GM18511 (cell line): Measurements from ENCODE around the gene PER2.

Experiments used
- ATAC-seq: cut with Tn5 transposase; IDR thresholded peaks from one replicate; pipeline ENCODE4 v1.9.1; 2021; ENCODE audit warnings: mild to moderate bottlenecking, moderate library complexity; ENCODE audit not compliant: unreplicated experiment

The PER2 gene

DNA sequence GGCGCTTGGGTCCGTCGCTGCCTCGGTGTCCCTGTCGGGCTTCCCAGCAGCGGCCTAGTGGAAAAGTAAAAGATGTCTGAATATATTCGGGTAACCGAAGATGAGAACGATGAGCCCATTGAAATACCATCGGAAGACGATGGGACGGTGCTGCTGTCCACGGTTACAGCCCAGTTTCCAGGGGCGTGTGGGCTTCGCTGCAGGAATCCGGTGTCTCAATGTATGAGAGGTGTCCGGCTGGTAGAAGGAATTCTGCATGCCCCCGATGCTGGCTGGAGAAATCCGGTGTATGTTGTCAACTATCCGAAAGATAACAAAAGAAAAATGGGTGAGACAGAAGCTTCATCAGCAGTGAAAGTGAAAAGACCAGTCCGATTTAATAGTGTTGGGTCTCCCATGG is 56.6 kb downstream of the PER2 start:
- no peak for ATAC-seq

DNA sequence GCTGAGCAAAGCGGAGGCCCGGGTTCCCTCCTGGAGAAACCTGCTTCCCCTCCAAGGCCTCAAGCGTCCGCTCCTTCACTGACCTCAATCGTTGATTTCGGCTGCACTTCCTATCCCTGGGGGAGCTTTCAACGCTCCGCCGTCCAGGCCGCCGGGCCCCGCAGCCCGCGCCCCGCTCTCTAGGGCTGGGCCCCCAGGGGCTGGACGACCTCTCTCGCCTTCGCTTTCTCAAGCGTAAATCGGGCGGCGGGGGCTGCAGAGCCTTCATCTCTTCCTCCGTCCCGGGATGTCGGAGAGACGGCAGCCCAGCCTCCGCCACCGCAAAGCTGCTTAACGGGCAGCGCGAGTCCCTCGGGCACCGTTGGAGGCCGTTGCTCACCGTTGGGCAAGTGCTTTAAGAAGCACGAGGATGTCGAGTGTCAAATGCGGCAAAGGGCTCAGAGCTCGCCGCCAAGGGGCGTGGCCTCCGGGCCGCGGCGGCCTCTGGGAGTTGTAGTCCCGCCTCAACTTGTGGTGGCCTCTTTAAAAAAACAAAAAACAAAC is 57.1 kb downstream of the PER2 start:
- ATAC-seq: peak; percentile 60

DNA sequence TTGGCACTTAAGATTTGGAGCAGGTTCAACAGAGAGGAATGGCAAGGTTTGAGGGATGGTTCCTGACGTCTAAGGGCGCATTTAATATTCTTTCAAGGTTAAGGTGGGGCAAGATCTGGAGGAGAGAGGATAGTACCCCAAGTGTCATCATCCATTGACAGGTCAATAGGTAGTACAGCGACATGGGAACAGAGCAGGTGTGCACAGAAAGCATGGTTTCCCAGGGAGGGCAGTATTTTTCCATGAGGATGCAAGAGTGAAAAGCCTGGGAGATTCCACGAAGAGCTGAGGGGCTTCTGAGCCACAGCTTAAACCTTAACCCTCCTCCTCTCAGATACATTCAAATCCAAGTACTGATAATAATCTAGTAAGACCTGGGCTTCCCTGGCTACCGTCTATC is 57.7 kb downstream of the PER2 start:
- ATAC-seq: no peak

DNA sequence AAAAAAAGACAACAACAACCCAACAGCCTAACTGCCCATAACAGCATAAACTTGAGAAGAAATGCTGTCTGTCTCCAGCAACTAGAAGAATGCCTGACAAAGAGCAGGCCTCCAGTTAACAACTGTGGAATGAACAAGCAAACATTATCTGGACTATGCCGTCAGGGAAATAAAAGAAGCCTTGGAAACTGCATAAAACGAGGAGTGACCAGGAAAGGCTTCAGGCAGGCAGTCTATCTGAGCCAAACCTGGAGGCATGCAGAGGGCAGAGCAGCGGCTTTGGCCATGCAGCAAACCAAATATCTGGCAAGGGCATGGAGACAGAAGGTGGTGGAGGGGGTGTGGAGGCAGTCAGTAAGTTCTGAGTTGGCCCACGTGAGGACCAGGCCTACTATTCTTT is 59.7 kb downstream of the PER2 start:
- no peak for ATAC-seq

GRCh38 chr2:238227587-238228032 is 60.8 kb downstream of the PER2 start:
- ATAC-seq: no peak

- no peak for ATAC-seq
Measured at GRCh38 chr2:238226698-238227586, 61.5 kb downstream of the PER2 start.

DNA sequence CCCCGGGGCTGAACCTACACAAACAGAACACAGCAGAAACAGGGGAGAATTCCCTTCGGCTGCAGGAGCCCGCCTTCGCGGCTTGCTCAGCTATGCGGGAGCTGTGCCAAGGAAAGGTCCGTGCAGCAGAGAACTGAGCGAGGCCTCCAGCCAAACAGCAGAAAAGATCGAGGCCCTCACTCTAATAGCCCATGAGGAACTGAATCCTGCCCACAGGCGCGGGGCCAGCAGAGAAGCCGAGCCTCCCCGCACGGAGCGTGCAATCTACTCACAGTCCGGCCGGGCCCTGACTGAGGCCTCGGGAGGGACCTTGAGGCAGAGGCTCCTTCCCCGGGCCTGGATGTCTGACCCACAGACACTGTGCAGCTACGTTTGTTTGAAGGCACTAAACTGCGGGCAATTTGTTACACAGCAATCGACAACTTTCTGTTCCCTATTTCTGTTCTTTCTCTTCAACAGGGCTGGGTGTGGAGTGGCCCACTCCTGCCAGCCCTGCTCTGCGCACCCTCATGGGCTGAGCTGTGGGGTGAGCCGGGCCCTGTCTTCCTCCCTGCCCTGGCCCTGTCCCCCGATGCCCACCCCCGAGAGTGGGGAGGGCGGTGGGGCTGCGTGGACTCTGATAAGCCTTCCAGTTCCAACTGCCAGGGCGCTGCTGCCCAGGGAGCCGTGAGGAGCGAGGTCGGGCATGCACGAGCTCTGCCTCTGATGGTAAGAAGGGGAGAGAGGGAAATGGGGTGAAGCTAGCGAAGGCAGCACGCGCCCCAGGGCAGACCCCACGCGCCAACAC is 62.3 kb downstream of the PER2 start:
- ATAC-seq: no peak

DNA sequence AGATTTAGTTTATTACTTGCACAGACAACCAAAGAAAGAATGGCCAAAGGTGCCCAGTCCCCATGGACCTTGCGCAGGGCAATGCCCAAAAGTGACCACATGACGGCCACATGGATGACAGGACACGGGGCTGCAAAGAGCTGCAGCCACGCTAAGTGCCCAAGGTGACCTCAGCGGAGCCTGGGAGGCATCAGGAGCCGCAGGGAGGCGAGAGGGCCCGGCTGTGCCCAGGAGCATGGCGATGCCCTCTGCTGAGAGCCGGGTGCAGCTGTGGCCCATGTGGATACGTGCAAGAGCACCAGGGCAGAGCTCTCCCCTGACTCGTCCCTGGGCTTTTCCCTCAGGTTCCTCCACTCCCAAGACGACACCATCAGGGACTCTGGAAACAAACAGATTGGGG is 63.3 kb downstream of the PER2 start:
- ATAC-seq: no peak

GRCh38 chr2:238224356-238225035 is 63.9 kb downstream of the PER2 start:
- no peak for ATAC-seq

DNA sequence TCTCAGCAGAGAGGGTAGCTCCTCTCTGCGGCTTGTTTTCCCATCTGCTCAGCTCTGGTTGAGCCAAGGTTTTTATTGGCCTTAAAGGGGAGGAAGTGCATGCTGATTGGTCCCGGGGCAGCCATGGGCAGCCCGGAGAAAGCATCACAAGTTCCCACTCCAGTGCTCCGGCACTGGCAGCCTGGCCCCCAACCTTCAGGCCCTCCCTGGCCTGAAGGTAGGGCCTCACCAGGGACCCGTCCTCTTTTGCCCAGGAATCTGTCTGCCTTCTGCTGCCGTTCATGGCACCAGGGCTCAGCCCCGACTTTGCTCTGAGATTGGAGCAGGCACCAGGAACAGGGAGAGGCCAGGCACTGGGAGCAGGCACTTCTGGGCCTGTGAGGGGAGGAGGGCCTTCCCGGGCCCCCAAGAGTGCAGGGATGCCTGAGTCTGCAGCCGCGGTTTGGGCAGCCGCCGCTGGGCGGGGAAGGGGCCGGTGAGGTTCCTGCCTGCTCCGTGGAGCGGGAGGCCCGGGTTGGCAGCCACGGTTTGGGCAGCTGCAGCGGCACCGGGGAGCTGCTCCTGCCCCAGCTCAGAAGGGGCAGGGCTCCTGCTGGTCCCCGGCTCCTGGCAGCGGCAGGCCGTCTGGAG is 67.4 kb downstream of the PER2 start:
- ATAC-seq: no peak

DNA sequence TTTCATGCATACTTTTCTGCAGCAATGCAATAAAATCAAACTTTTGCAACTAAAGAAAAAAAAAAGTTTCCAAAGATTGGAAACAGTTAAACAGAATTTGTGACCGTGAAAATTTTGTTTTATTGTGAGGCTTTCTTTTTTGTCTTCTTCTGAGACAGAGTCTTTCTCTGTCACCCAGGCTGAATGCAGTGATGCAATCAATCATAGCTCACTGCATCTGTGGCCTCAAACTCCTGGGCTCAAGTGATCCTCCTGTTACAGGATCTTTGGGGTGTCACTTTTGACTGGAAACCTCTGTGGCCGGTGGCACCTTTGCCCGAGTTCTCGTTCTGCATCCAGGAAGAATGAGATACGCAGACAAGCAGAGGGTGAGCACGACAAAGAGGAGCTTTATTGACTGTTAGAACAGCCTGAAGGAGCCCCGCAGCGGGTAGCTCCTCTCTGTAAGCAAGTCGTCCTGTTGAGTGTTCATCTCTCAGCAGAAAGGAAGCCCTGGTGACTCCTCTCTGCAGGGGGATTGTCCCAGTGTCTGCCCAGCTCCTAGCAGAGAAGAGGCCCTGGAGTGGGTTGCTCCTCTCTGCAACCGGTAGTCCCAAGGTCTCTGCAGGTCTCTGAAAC is 68.0 kb downstream of the PER2 start:
- no peak for ATAC-seq

- no peak for ATAC-seq
Measured at GRCh38 chr2:238216651-238217184, 71.7 kb downstream of the PER2 start.

GRCh38 chr2:238207006-238207405 is 81.4 kb downstream of the PER2 start:
- ATAC-seq: no peak

GRCh38 chr2:238203973-238204683 is 84.3 kb downstream of the PER2 start:
- peak; percentile 12 for ATAC-seq

DNA sequence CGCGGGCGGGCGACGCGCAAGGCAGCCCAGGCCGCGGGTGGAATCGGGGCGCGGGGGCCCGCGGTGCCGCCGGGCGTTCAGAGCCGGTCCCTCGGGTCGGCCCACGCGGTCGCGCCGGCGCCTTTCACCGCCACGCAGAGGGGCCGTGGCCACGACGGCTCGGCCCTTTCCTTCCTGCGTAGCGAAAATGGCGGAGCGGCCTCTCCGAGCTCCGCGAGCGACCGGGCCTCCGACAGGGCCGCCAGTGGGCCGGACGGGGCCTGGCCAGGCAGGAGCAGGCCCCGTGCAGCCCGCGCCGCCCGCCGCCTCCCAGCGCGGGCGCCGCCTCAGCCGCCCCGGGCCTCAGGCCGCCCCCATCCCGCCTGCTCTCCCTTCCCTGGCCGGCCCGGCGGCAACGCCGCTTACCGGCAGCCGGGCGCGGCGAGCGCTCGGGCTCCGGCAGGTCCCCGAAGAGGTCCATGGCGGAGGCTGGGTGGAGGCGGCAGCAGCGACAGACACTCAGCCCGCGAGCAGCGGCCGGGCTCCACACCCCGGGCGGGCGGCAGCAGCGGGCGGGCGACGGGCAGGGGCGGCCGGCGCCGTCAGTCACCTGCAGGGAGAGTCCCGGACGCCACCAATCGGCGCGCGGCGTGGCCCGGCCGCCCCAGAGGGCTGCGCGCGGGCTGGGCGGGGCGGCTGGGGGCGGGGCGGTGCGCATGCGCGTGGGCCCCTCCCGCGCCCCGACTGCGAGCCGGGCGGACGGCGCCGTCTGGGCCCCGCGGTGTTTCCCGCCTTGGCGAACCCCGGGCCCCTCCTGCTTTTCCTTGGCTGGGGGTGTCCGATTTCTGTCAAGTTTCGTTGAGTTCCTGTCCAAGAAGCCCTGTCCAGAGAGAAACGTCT is 85.1 kb downstream of the PER2 start, which contains the start of gene ILKAP:
Gene ILKAP, minus strand, starts transcription at position 602 of the 879 bp plus-strand sequence. Its CDS starts 142 bp downstream, at position 460.
- peak; percentile 97 for ATAC-seq

DNA sequence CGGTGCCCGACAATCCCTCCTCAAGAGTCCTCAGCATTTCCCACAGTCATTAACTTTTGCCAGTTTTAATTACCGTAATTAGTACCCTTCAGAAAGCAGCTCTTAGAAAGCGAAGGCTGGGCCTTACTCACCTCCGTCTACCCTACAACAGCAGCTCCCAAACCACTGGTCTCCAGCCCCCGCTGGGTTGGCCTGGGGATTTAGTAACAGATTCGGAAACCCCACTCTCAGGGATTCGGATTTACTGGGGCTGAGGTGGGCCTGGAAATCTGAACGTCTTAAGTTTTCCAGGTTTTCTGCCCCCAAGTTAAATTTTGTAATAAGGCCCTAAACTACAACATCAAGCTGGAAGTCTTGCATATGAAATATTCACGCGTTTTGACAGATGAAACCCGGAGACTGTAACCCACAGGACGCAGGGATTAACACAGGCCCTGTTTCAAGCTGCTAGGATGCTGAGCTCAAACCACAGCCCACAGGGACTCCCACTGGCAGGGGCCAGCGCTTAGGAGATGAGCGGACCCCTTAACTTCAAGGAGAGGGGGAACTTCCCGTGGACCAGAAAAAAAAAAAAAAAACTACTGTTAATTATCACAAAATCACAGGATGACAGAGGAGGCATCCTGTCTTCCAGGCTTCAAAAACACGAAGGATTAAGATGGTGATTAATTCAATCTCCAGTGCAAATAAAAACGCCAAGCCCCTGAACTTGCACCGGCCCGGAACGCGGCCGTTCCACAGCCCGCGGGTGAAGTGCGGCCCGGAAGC is 85.9 kb downstream of the PER2 start:
- ATAC-seq: no peak
